Measurements from ENCODE around the gene FGR.

- TF ChIP-seq, protein P1, sequence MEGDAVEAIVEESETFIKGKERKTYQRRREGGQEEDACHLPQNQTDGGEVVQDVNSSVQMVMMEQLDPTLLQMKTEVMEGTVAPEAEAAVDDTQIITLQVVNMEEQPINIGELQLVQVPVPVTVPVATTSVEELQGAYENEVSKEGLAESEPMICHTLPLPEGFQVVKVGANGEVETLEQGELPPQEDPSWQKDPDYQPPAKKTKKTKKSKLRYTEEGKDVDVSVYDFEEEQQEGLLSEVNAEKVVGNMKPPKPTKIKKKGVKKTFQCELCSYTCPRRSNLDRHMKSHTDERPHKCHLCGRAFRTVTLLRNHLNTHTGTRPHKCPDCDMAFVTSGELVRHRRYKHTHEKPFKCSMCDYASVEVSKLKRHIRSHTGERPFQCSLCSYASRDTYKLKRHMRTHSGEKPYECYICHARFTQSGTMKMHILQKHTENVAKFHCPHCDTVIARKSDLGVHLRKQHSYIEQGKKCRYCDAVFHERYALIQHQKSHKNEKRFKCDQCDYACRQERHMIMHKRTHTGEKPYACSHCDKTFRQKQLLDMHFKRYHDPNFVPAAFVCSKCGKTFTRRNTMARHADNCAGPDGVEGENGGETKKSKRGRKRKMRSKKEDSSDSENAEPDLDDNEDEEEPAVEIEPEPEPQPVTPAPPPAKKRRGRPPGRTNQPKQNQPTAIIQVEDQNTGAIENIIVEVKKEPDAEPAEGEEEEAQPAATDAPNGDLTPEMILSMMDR (IDR thresholded peaks at IDR 0.05; ENCODE audit: low read depth, low read length, poor library complexity, severe bottlenecking), result no peak
- TF ChIP-seq EZH2phosphoT487 (IDR thresholded peaks at IDR 0.05; ENCODE audit: borderline replicate concordance, low read length), result no peak
Observed at GRCh38 chr1:27584453-27584852, 50.5 kb downstream of the FGR start.

Measured in DOHH2 (cell line).